ENCODE data around the gene HLA-DPB1. TPM values are rescaled to one million over a fixed set of nuclear protein-coding genes. Genes with fewer than 3 reads are reported as not detected.
A peak's percentile ranks its signal among the peaks of the same experiment; 100 is the strongest.

HLA-DPB1 gene
- total RNA-seq, 3 donors from 2014 or later, result 56.5 to 80.3 (median 58.2) TPM

- Histone ChIP-seq H3K36me3 (no peaks in the 10 kb centered on the region), H3K4me1 (no peaks in the 10 kb centered on the region), H3K27me3 (no peaks in the 10 kb centered on the region), H3K4me3 (peak overlapping the region; percentile 38 to 74 (median 56)), H3K9me3 (no peaks in the 10 kb centered on the region), H3K27ac (peak overlapping the region; percentile 86 to 93)
- no peak for DNase-seq (ENCODE audit: low spot score in 2 of 2)
- intact Hi-C loops (cut with DNase I; ENCODE audit: low total_unique reads), result loop anchor here (10.0 kb wide), 1 partner anchor 66 kb away; no protein-coding TSS in a partner anchor
- TF ChIP-seq CTCF (IDR thresholded peaks at IDR 0.05) (no peak), POLR2AphosphoS5 (IDR thresholded peaks at IDR 0.05) (no peak)
Measured at GRCh38 chr6:33081098-33081824, 5.5 kb downstream of the HLA-DPB1 start.

- Histone ChIP-seq H3K9me3 (no peaks in the 10 kb centered on the region), H3K36me3 (no peaks in the 10 kb centered on the region), H3K27ac (peak overlapping the region in 1 of 2 donors; percentile 11), H3K4me3 (no peak overlapping the region), H3K27me3 (no peaks in the 10 kb centered on the region), H3K4me1 (no peaks in the 10 kb centered on the region)
- no peak for DNase-seq (ENCODE audit: low spot score in 2 of 2)
- intact Hi-C loops (cut with DNase I; ENCODE audit: low total_unique reads), result loop anchor here (10.0 kb wide), 1 partner anchor 68 kb away; no protein-coding TSS in a partner anchor
- TF ChIP-seq POLR2A (IDR thresholded peaks at IDR 0.05), result no peak
- no peak for TF ChIP-seq POLR2AphosphoS5 (IDR thresholded peaks at IDR 0.05)
- peak in 2 of 3 donors; percentile 59 to 79 for TF ChIP-seq CTCF (IDR thresholded peaks at IDR 0.05)
Measured at GRCh38 chr6:33082702-33083101, 6.9 kb downstream of the HLA-DPB1 start.

GRCh38 chr6:33085627-33086026, 9.8 kb downstream of the HLA-DPB1 start:
- Histone ChIP-seq H3K4me3 (no peak overlapping the region), H3K9me3 (no peaks in the 10 kb centered on the region), H3K36me3 (no peaks in the 10 kb centered on the region), H3K27ac (no peak overlapping the region), H3K27me3 (no peaks in the 10 kb centered on the region), H3K4me1 (no peaks in the 10 kb centered on the region)
- intact Hi-C loops (cut with DNase I; ENCODE audit: low total_unique reads), result loop anchor here (10.0 kb wide), 1 partner anchor 71 kb away; no protein-coding TSS in a partner anchor
- no peak for DNase-seq (ENCODE audit: low spot score in 2 of 2)
- no peak for TF ChIP-seq CTCF (IDR thresholded peaks at IDR 0.05)
- no peak for TF ChIP-seq POLR2AphosphoS5 (IDR thresholded peaks at IDR 0.05)
- TF ChIP-seq POLR2A (IDR thresholded peaks at IDR 0.05), result no peak

- Histone ChIP-seq H3K9me3 (no peaks in the 10 kb centered on the region), H3K4me1 (no peaks in the 10 kb centered on the region), H3K27me3 (no peaks in the 10 kb centered on the region), H3K36me3 (no peaks in the 10 kb centered on the region), H3K4me3 (no peak overlapping the region), H3K27ac (no peak overlapping the region)
- TF ChIP-seq POLR2AphosphoS5 (IDR thresholded peaks at IDR 0.05), result no peak
- TF ChIP-seq CTCF (IDR thresholded peaks at IDR 0.05), result no peak
- TF ChIP-seq POLR2A (IDR thresholded peaks at IDR 0.05), result no peak
- intact Hi-C loops (cut with DNase I; ENCODE audit: low total_unique reads), result loop anchor here (10.0 kb wide), 1 partner anchor 74 kb away; no protein-coding TSS in a partner anchor
- no peak for DNase-seq (ENCODE audit: low spot score in 2 of 2)
Measured at GRCh38 chr6:33088258-33088930, 12.6 kb downstream of the HLA-DPB1 start.
